Skeletal muscle cell (primary cell): ENCODE measurements around the gene ANKS1A.
"Not testable (repeated sequence)": the region's sequence is repeated elsewhere in the genome, so short reads cannot be mapped to it uniquely, and the experiment has no call there.

Experiments
- DNase-seq: peaks from one replicate; pipeline ENCODE4 v3.0.0-alpha.2; 2010; ENCODE audit warnings: low read depth
- H3K4me3 ChIP-seq: 2 replicates; pipeline ENCODE4 v1.5.1; 2011; ENCODE audit warnings: low read depth, mild to moderate bottlenecking, control low read depth, low read length, moderate library complexity

Gene ANKS1A

DNA sequence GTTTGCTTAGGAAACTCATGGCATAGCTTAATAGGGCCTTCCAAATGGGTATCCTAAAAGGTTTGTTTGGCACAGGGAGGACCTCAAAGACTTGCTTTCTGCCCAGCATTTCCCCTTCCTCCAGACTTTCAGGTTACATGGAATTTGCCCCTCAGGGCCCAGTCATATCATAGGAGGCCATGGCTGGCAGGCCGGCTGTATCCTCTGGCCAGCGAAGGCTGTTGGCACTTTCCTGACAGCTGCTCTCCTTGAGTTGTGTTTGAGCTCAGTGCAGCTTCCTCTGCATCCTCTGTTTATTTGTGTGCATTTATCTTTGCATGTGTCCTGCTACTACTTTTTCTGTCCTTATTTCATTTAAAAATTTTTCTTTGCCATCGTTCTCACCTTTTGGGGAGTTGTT, 90.9 kb downstream of the ANKS1A start:
- no peak for DNase-seq
- no peak overlapping the region for H3K4me3 ChIP-seq

DNA sequence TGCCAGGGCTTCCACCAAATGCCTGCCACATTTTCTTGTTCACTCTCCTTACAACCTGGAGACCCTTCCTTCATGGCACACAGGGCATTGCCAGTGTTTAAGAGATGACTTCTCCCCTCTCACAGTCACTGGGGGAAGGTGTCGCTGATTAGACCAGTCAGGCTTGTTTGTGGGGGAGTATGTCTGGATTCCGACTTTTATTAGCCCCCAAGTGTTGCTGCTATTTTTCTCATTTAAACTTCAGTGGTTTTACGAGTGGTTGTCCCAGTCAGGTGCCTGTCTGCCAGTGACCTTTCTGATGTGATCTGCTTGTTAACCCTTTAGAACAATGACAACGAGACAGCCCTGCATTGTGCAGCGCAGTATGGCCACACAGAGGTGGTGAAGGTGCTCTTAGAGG, 92.3 kb downstream of the ANKS1A start:
- no peak for DNase-seq

DNA sequence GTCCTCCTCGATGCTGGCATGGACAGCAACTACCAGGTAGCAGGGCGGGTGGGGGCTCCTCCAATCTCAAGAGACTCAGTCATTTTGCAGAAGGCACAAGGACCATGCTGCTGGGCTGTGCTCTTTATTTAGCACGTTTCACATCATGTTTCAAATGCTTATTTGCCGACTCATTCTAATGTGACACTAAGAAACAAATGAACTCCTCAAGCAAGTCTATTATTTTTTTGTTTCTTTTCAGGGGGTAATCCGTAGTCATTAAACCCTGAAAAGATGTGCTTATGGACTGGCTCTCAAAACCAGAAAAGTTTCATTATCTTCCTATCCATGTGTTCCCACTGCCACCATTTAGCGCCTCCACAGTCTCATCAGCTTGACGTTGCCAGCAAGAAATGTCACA, 92.9 kb downstream of the ANKS1A start:
- DNase-seq: no peak

More for the DNA sequence above, 92.3 kb downstream of the ANKS1A start:
- no peak overlapping the region for H3K4me3 ChIP-seq

DNA sequence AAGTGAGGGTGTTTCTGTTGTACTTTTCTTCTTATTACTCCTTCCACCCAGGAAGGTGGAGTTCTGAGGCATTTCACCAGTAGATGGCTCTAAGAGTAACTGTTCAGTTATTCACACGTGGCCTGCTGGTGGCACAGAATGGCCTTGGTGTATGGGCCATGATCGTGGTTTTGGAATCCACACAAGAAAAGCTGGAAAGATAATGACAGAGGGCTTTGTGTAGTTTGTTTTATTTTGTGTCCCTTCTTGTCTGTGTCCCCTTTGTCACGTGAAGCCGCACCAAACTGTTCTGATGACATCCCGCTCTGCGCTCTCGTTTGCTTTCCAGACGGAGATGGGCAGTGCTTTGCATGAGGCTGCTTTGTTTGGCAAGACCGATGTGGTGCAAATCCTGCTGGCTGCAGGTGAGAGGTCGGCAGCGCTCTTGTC, 93.4 kb downstream of the ANKS1A start:
- H3K4me3 ChIP-seq: no peak overlapping the region
- no peak for DNase-seq

More for the DNA sequence above, 92.9 kb downstream of the ANKS1A start:
- H3K4me3 ChIP-seq: no peak overlapping the region

DNA sequence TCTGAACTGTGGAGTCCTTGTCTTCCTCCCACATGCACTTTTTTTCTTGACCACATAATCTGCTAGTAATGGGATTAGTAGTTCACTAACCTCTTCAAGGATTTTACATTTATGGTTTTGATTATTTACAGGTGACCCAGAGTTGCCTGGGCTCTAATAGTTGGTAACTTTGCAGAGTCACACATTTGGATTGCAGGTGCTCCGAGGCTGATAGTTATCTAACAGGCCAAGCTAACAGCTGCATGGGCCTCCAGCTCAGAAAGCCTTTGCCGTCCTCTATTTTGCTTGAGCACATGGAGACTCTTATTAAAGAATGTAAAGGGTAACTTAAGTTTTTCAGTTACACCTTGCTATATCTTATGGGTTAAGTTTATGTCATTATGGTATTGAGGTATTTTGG, 95.4 kb downstream of the ANKS1A start:
- H3K4me3 ChIP-seq: no peak overlapping the region

DNA sequence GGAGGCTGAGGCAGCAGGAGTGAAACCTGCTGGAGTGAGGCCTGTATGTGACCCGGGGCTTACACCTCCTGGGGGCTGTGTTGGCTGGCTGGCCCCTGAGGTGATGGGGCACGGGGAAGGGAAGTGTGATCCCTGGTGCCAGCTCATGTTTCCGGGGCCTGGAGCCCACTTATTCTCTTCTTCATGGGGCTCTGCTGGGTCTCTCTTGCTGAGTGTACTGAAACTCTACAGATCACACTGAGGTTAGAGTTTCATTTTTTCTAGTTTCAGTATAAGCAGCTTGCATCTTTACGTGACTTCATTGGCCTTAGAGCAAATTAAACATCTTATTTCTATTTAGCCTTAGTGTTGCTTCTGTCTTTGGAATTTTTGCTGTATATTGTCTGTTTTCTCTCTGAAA, 96.2 kb downstream of the ANKS1A start:
- no peak for DNase-seq
- H3K4me3 ChIP-seq: no peak overlapping the region

More for the DNA sequence above, 95.4 kb downstream of the ANKS1A start:
- no peak for DNase-seq

DNA sequence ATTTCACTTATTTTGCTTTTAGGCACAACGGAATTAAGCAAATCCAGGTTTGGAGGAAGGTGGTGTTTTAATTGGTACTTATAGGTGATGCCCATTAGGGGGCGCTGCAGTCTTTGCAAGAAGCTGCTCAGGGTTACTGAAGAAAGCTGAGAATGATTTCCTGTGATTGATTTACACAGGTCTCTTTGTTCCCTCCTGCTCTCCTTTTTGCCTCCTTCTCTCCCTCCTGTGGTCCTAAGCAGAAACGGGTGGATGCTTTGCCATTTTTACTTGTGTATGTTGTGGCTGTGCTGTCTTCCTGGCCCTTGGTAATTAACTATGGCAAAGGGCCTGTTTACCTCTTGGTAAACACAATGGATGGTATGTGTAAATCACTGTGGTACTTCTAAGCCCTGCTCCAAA, 97.8 kb downstream of the ANKS1A start:
- peak; percentile 56 for DNase-seq

DNA sequence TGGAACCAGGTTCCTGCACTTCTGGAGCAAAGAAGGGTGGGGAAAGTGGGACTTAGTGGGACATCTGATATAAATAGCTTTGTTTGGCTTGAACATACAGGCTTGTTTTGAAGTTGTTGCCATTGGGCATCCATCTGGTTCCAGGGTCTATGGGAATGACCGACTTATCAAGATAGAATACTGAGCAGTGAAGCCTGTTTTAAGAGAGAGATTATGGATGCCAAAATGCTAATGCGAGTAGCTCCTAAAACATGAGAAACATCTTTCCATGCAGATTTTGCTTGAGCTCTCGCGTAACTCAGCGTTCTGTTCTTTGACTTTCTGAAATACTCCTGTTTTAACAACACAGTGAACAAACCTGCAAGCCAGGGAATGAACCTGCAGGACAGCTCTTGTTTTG, 98.5 kb downstream of the ANKS1A start:
- no peak for DNase-seq

More for the DNA sequence above, 97.8 kb downstream of the ANKS1A start:
- no peak overlapping the region for H3K4me3 ChIP-seq

DNA sequence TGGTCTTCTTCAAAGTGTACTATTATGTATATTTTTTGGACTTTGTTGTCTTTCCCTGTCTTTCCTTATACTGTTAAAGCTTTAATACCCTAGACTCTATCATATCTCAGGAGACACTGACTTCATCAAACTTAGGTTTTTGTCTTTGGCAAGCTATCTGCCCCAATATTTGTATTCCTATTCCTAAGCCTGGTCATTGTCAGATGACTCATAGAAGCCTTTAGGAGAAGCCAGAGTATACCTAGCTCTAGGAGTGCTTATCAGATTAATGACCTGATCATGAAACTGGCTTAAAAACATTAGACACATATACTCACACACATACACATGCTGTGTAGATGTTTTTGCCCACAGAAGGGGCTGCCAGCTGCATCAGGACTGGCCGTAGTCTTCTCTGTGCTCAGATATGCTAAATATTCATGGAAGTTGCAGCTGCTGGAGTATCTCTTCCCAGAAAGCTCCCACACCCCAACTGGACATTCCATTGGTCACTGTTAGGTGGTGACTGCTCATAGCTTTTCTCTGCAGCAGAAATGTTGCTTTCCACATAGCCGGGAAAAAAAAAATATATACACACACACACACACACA, 102.0 kb downstream of the ANKS1A start:
- DNase-seq: peak; percentile 51
- no peak overlapping the region for H3K4me3 ChIP-seq

More for the DNA sequence above, 98.5 kb downstream of the ANKS1A start:
- no peak overlapping the region for H3K4me3 ChIP-seq

DNA sequence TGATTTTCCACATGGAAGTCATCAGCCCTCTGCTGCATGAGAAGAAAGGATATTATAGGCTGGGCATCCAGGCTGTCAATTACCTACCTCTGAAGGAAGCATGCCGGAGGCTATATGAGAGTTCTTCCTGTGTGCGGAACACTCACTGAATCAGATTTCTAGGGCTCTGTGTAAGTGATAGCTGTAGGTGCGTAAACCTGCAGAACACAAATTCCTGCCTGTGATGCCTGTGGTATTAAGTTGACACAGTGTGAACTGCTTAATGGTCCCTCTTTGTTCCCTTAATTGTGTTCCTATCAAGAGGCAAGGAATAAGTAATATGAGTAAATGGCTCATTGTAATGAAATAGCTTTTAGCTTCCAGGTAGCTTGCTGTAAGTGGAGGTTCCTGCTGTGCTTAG, 103.3 kb downstream of the ANKS1A start:
- DNase-seq: no peak
- no peak overlapping the region for H3K4me3 ChIP-seq

DNA sequence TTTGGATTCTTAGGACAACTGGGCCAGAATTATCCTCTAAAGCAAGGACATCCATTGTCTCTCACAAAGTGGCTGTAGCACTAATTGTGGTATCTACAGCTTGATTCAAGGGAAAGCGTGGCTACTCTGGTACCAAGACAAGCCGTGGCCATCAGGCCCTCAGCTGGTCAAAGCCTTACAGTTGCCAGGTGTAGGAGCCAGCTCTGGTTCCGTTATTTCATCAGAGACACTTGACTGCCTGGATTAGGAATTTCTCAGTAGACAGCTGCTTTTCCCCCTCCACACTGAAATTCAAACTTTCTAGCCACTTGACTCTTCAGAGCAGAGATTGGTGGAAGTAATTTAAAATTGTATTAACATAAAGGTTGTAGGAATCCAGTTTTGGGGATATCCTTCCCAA, 104.2 kb downstream of the ANKS1A start:
- DNase-seq: no peak
- H3K4me3 ChIP-seq: no peak overlapping the region

DNA sequence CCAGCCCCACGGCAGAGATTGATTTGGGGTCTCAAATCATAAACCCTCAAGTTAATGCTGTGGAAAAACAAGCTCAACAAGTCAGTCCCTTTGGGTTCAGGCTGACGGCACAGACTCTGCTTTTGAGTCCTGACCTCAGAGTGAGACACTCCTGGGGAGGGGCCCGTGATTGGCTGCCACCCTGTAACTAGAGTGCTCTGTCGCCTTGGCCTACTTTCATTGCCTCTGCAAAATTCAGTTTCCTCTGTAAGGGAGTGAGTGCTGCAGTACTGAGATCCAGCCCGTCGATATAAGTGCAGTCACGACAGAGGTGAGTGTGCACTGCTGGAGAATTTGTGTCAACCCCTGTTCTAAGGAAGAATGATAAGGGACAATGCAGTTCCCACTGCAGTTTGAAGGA, 105.6 kb downstream of the ANKS1A start:
- no peak for DNase-seq
- H3K4me3 ChIP-seq: no peak overlapping the region

DNA sequence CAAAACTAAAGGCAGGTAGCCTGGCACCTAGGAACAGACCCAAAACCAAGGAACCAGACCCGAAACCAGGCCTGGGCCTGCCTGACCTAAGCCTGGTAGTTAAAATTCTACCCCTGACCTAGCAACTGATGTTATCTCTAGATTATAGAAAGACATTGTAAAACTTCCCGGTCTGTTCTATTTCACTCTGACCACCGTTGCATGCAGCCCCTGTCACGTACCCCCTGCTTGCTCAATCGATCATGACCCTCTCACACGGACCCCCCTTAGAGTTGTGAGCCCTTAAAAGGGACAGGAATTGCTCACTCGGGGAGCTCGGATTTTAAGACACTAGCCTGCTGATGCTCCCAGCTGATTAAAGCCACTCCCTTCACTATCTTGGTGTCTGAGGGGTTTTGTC, 109.4 kb downstream of the ANKS1A start:
- not testable (repeated sequence) for H3K4me3 ChIP-seq, DNase-seq

DNA sequence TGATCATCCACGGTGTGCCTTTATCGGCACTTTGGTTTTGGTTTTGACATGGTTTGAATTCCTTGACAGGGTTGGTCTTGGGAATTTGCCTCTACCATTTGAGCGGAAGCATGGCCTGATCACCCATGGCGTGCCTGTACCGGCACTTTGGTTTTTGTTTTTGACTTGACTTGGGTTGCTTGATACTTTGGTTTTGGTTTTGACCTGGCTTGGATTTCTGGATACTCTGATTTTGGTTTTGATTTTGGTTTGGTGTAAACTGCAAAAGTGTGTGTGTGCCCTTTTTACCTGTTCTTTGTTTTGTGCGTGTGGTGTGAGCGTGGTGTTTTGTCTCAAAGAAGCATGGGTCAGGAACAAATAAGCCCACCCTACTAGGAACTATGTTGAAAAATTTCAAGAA, 110.1 kb downstream of the ANKS1A start:
- not testable (repeated sequence) for H3K4me3 ChIP-seq

DNA sequence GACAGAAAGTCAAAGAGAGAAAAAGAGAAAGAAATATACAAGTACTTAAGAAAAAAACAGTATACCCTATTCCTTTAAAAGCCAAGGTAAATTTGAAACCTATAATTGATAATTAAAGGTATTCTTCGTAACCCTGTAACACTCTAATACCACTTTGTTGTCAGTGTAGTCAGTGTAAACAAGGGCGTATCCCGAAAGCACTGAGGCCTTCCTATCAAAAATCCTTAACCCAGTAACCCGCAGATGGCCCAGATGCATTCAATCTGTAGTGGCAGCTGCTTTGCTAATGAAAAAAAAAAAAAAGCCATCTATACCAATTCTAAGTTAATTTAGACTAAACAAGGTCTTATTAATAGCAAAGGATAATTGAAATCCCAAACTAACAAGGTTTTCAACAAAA, 110.9 kb downstream of the ANKS1A start:
- not testable (repeated sequence) for DNase-seq, H3K4me3 ChIP-seq

More for the DNA sequence above, 110.1 kb downstream of the ANKS1A start:
- not testable (repeated sequence) for DNase-seq

DNA sequence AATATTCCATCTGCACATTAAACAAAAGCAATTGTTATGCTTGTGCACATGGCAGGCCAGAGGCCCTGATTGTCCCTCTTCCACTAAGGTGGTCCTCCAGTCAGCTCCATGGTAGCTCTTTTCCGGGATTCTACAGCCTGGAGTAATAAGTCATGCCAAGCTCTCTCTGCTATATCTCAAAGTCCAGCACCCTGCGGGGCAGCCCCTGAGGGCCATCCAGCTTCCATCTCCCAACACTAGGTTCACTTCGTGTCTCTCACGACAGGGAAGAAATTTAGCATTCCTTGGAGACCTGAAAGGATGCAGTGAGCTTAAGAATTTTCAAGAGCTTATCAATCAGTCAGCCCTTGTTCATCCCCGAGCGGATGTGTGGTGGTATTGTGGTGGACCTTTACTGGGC, 112.3 kb downstream of the ANKS1A start:
- H3K4me3 ChIP-seq, DNase-seq: not testable (repeated sequence)

DNA sequence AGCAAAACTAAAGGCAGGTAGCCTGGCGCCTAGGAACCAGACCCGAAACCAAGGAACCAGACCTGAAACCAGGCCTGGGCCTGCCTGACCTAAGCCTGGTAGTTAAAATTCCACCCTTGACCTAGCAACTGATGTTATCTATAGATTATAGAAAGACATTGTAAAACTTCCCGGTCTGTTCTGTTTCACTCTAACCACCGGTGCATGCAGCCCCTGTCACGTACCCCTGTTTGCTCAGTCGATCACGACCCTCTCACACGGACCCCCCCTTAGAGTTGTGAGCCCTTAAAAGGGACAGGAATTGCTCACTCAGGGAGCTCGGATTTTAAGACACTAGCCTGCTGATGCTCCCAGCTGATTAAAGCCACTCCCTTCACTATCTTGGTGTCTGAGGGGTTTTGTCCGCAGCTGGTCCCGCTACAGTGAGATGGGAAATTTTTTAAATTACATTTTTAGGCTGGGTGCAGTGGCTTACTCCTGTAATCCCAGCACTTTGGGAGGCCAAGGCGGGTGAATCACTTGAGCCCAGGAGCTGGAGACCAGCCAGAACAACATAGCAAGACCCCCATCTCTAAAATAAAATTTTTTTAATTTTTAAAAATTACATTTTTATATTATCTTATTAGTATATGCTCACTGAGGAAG, 115.0 kb downstream of the ANKS1A start:
- H3K4me3 ChIP-seq: not testable (repeated sequence)

DNA sequence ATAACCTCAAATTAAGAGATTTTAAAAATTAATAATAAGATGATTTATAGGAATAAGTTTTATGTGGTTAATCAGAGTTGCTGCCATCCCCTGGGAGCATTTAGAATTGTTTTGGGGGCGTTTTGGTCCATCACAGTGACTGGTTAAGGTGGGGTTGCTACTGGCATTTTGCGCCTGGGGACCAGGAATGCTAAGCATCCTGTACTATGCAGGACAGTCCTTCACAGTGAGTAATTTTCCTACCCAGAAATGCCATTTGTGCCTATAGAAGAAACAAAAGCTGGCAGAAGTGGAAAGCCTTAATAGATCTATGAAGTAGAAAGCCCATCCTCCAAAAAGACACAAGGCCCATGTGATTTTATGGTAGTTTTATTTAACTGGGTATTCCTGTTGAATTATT, 118.0 kb downstream of the ANKS1A start:
- H3K4me3 ChIP-seq: no peak overlapping the region
- no peak for DNase-seq

More for the DNA sequence above, 115.0 kb downstream of the ANKS1A start:
- DNase-seq: not testable (repeated sequence)

DNA sequence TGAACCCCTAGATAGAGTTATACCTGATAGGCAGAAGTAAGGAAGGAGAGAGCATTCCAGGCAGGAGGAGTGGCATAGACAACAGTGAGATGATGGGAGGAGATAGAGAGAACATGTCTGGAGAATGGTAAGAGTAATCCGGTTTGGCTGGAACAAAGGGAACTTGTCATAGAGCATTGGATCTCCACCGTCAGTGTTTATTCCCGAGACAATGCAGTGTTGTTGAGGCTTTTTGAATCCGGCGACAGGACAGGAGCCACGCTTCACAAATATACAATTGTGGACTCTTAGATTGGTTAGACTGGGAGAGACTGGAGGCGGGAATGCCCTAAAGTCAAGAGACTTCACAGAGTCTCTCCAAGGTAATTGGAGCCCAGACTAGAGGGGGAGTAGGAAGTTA, 119.8 kb downstream of the ANKS1A start:
- no peak overlapping the region for H3K4me3 ChIP-seq
- no peak for DNase-seq

DNA sequence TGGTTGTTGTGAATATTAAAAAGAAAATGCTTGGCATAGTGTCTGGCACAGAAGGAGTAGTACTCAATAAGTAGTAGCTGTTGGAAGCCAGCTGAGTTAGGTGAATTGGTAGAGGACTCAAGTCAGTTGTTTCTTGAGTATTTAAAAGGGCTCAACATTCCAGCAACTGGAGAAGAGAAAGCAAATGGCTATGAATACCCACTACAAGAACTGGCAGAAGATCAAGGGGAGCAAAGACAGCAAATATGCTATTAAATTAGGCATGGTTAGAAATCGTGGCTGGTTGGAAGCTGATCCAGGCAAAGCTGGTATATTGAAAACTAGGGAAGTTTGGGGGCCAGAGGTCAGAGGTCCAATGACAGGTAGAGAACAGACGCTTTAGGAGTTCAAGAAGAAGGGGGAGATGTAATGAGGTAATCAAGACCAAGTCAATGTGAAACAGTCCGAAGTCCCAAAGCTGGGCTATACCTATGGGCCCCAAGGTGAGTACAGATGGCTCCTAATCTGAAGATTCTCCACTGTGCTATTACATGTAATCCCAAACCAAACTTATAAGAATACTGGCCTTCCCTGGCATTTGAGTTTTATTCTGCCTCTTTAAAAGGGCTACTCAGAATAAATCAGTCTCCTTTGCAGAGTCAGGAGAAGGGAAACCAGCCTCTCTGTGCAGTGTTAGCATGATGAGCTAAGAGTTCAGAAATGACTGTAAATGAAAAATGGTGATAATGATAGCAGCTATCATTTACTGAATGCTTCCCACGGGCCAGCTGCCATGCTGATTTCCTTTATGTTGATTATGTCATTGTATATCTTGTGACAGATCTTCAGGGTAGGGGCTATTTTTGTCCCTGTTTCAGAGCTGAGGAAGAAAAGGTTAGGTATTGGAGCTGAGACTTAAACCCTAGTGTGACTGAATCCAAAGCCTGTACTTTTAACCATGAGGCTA, 122.3 kb downstream of the ANKS1A start:
- DNase-seq: no peak
- no peak overlapping the region for H3K4me3 ChIP-seq
